GM21825 (cell line): Measurements from ENCODE around the gene CES1.
"Not testable (repeated sequence)": the region's sequence is repeated elsewhere in the genome, so short reads cannot be mapped to it uniquely, and the experiment has no call there.

Experiments used
- ATAC-seq: cut with Tn5 transposase; IDR thresholded peaks from one replicate; pipeline ENCODE4 v1.9.1; 2021; ENCODE audit warnings: mild to moderate bottlenecking, moderate library complexity; ENCODE audit not compliant: unreplicated experiment

Gene CES1

DNA sequence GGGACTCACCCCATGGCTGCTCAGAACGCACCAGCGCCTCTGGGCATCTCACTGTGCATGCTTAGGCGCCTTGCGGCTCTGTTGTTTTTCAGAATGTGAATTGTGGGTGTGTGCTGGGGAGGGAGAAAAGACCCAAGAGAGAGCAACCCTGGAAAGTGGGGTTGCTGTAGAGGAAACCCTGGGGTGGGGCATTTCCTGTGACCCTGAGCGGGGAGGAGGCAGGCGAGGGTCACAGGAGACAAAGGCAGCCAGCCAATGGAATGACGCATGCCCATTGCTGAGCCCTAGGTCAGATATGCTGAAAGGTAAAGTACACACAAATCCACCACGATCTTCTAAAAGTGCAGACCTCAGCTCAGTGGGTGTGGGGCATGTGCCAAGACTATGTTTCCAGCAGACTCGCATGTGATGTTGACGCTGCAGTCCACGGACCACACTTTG is 39.9 kb downstream of the CES1 start:
- not testable (repeated sequence) for ATAC-seq

DNA sequence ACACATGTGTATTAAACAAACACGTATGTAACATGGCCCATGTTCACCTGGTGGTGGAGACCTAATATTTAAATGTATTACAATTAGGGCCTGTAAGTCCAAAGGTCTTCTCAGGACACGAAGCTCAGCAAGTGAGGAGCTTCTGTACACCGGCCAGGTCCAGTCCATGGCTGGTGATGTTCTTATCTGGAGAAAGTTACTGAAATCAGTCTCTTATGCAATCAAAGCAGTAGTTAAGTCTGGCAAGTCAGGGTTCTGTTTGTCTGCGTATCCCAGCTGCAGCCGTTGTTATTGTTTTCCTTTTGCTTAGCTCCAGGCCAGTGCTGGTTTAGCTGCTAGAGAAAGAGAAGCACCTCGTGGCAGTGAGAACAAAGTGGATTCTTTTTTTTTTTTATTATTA is 41.4 kb downstream of the CES1 start:
- ATAC-seq = not testable (repeated sequence)

DNA sequence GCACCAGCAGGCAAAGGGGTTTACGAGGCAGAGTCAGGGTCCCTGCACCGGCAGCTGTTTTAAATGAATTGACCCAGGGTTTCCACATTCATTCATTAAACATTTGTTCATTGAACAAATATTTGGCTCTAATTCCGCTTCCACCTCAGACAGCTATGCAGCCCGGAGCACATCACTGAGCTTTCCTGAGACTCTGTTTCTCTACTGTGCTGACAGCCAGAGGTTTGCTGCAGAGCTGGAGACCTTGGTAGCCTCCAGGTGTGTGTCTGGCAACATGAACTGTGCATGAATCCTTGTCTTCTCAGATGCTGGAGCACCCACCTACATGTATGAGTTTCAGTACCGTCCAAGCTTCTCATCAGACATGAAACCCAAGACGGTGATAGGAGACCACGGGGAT is 42.7 kb downstream of the CES1 start:
- ATAC-seq = not testable (repeated sequence)

DNA sequence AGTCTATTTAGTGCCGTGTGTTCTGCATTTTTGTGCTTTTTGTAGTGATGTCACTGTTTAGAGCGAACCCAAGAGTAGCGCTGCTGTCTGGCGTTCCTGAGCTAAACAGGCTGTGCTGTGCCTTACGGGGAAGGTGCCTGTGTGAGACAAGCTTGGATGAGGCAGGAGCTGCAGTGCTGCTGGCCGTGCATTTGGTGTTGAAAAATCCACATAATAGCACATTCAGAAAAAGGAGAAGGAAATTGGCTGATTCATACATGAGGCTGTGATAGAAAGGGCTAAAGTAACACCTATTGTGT is 50.2 kb downstream of the CES1 start:
- ATAC-seq = not testable (repeated sequence)

DNA sequence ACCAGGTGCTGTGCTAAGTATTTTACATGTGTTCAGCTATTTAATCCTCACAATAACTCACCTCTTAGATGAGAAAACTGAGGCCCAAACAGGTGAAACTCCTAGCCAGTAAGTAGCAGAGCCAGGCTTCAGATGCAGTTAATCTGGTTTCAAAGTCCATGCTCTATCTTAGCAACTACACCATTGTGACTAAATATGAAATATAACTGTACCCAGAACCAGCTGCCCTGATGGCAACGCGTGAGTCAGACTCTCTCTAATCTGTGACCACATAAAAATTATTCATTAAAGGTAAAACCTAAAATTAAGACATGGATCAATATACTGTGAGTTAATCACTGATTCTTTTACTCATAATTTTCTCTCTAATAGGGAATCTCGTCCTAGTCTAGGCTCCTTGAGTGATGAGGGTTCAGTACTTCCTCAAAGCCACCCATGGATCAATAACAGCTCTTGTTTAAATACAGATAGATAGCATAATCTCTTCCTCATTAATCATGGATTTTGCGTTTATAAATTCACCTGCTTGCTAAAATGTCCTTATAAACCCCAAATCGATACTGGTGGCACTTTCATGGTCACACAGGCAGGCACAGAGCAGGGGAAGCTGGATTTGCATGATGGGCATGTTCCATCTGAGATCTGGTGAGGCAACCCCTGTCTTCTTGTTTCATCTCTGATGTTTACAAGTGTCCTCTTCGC is 50.7 kb downstream of the CES1 start:
- not testable (repeated sequence) for ATAC-seq

DNA sequence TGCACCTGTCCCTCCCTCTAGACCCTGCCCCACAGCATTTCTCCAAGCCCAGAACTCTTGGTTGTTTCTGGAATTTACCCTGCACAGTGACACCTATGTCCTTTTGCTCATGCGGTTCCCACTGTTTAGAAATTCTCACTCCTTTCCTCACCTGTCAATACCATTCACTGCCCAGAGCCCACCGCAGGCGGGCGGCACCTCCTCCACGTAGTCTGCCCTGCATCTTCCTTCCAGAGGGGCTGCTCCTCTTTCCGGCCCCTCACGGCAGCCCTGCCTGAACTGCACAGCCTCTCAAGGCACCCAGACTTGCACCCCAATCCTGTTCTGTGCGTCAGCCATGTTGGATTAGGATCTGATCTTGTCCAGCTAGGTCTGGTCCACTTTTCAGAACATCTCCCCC is 51.4 kb downstream of the CES1 start:
- ATAC-seq = not testable (repeated sequence)

DNA sequence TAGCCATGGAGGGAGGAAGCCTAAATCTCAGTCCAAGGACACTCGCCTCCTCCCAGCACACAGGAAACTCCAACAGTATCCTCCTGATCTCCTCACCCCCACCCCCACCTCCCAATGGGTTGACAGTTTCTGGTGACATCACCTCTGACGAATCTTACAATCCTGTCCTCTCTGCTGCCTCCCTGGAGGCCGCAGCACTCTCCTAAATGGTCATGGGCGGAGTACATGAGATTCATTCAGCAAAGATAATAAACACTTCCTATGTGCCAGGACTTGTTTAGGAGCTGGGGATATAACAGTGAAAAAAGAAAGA is 52.8 kb downstream of the CES1 start:
- ATAC-seq = not testable (repeated sequence)

DNA sequence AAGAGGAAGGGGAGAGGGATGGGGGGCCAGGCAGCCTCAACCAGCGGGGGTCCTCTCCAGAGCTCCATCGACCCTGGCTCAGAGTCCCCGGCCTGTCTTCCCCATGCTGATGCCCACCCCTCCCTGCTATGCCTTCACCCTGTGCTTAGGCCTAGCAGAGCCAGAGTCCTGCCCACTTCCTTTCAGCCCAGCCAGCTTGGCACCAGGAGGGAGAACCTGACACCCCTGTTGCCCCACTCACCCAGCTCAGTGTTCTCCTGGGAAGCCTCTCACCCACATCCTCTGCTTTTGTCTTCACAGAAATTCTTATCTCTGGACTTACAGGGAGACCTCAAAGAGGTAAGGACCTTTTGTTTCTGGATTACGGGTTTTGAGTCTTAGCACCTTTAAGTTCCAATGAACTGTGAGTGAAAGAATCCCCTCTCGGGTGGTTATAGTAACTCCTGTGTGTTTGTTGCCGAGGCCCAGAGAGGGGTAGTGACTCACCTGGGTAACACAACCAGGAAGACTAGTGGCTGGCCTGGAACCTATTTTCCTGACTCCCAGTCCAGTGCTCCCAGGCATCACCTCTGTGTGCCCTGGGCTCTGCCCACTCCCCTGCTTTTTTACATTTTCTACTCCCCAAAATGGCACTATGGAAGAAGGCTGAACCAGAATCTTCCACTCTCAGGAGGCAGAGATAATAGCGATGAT is 53.3 kb downstream of the CES1 start:
- no peak for ATAC-seq

DNA sequence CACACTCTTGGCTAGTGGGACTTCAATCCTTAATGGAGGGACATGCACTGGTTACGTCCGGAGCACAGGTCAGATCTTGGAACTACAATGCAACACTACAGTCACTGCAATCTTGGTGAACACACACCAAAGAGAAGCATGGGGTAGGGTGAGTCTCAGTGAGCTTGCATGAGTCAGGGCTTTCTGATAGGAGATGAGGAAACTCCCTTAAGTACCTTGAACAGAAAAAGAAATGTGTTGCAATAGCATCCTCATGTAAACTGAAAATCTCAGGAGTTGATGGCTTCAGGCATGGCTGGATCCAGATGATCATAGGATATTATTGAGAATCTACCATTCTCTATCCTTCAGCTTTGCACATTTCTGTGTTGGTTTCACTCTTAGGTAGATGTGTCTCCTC is 54.1 kb downstream of the CES1 start:
- no peak for ATAC-seq

DNA sequence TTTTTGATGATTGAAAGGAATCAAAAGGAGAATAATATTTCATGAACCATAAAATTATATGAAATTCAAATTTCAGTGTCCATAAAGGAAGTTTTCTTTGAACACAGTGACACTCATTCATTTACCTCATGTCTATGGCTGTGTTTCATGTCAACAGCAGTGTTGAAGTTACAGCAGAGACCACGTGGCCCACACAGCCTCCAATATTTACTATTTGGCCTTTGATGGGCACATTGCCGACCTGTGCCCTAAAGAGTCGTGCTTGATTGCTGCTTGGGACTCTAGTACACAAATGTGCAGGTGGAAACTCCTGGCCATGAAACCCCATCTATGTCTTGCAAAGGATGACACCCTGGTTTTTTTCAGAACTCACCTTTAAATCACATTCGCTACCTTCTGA is 57.0 kb downstream of the CES1 start:
- no peak for ATAC-seq

DNA sequence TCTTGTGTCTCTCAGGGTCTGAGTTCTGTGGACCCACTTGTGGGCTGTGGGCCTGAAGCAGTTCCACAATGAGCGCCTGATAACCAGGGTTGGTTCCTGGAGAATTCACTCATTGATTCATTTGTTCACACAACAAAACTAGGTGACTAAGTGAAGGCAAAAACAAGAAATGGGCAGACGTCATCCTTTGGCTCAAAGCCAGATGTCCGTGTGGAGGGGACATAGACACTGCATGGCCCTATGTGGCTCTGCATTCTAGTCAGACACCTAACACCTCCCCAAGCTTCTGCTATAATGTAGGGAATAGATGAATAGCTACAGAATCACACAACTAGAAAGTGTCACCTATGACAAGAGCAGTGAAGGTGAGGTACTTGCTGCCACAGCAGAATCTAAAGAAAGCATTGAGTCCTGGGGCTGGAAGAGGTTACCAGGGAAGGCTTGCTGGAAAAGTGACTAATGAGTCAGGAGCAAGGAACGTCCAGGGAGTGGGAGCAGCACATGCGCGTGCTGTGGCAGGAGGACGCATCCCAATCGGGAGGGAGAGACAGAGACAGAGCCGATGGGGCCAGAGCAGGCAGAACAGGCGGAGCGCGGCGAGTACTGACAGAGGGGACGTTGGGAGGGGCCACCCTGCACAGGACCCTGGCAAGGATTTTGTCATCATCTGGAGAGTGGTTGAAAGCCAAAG is 58.9 kb downstream of the CES1 start:
- ATAC-seq = no peak

DNA sequence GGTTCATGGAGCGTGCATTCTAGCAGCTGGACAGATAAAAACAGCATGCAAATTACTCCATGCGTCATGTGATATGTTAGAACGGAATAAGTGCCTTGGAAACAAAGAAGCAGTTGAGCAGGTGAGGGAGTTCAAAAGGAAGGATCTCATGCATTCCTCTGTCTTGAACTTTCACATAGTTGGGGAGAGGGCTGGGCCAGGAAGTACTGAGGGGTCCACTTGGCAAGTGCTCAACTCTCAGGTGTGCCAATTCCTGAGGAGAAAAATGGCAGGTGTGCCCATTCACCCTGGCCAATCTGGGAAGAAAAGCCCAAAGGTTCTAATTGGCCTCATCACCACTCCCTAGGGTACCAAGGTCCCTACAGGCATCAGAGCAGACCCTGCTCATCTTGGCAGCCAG is 67.7 kb downstream of the CES1 start:
- ATAC-seq = no peak

DNA sequence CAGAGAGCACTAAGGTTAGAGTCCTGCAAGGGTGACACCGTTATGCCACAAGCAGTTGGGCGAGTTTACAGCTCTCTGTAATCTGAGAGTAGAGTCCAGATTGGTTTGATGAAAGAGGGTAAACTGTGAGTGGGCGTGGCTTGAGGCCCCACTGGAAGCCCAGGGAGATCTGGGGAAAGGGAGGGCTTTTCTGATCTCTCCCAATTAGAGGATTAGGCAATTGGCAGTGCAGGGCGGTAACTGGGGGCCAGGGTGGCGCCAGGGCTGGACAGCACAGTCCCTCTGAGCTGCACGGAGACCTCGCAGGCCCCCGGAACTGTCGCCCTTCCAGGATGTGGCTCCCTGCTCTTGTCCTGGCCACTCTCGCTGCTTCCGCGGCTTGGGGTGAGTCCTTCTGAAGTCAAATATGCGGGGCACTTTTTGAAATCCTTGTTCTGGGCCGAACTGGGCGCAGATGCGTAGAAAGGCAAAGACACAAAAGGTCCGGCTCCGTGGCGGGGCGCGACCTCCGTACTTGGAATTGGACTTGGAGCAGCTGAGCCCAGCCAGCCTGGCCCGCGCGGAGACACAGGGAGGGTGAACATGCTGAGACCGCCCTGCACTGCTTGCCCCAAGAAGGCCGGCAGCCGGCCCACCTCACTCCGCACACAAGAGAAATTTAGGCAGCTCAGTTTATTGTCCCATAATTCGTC is 72.4 kb downstream of the CES1 start:
- ATAC-seq = no peak

DNA sequence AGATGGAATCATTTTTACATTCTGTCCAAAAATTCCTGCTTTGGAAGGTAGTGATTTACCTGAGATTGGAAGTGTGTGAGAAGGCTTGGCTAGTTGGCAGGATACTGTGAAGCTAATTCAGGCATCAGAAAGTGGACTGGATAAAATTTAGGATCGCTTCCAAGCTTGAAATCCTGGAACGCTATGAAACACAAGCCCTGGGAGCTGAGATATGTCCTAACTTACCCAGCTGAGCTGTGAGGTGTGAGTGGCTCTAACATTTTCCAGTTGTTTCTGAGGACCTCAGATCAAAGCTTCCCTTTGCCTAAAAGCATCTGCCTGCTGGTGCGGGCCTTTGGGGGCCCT is 73.0 kb downstream of the CES1 start:
- not testable (repeated sequence) for ATAC-seq

DNA sequence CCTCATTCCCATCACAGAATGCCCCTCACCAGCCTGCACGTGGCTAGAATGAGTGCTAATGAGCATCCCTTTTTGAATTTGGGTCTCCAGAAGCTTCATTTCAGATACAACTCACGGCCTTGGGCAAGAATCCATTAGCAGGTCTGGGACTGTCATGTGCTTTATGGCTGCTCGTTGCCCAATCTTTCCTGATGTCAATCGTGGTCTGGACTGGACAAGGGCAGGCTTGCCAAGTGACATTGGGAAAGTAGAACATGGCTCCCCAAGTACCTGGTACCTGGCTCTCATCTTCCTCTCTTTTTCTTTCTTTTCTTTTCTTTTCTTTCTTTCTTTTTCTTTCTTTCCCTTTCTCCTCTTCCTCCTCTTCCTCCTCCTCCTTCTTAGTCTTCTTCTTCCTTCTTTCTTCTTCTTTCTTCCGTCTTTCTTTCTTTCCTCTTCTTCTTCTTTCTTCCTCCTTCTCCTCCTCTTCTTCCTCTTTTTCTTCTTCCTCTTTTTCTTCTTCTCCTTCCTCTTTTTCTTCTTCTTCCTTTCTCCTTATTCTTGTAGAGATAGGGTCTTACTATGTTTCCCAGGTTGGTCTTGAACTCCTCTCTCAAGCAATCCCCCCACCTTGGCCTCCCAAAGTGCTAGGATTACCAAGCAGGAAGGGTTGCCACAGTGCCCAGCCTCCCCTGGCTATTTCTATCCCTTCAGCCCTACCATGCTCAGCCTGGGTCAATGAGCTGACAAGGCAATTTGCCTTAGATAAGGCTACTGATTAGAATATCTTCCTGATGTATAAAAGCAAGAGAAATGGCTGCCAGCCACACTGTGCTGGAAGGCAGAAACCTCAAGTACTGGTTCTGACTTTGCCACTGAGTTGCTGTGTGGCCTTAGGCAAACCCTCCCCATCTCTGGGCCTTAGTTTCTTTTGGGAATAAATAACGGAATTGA is 75.0 kb downstream of the CES1 start:
- ATAC-seq = not testable (repeated sequence)

DNA sequence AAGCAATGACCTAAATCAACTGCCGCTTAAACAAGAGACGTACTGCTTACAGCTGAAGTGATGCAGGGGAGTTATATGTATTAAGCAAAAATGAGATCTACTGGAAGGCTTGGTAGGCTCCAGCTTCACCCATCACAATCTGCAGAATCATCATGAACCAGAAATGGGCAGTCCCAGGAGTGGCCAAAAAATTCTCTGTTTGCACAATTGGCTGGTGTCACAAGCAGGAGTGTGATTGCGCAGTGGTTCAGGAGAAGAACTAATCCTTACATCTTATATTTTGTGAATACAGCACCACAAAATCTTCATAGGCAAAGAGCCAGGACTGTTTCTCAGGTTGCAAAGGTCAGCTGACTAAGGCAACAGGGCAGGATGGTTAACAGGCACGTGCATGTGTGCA is 75.9 kb downstream of the CES1 start:
- ATAC-seq = no peak

DNA sequence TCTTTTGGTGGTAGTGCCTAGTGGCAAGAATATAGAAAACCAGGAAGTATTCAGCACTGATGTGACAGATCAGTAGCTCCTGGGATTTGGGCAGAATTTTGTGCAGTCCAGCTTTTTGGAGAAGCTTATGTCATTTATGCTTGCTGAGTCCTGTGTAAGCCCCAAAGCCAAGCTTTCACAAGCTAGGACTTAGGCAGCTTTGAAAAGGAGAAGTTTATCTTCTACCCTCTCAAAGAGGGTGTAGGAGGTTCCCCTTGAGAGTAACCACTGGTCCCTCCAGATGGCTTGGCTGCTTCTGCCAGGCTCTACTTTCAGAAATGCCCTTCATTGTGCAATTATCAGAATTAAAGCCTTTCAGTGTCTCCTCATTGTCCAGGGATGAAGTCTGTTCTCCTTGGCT is 78.8 kb downstream of the CES1 start:
- ATAC-seq = no peak

DNA sequence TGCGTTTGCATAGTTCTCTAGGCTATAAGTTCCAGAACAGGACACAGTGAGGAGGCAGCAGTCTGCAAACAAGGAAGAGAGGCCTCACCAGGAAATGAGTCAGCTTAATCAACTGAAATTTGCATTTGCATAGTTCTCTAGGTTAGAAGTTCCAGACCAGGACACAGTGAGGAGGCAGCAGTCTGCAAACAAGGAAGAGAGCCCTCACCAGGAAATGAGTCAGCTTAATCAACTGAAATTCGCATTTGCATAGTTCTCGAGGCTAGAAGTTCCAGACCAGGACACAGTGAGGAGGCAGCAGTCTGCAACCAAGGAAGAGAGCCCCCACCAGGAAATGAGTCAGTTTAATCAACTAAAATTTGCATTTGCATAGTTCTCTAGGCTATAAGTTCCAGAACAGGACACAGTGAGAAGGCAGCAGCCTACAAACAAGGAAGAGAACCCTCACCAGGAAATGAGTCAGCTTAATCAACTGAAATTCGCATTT is 79.7 kb downstream of the CES1 start:
- ATAC-seq = not testable (repeated sequence)
